Testis (tissue), 3 donors: Measurements from ENCODE around the gene RASSF10. TPM values are rescaled to one million over a fixed set of nuclear protein-coding genes. Genes with fewer than 3 reads are reported as not detected.

ENCODE experiments used
- DNase-seq: peaks from one replicate; pipeline ENCODE4 v3.0.0-alpha.2; 2019
- H3K27ac ChIP-seq, 2 donors: fragments of 200-600 bp; sonication (generic); one replicate each; pipeline ENCODE4 v1.5.1; 2019
- H3K27me3 ChIP-seq: fragments of 200-600 bp; sonication (generic); one replicate; pipeline ENCODE4 v1.5.1; 2019
- H3K36me3 ChIP-seq: fragments of 200-600 bp; sonication (generic); one replicate; pipeline ENCODE4 v1.5.1; 2017; ENCODE audit warnings: low read depth; ENCODE audit errors: missing control alignments
- H3K4me1 ChIP-seq: fragments of 200-600 bp; sonication (generic); one replicate; pipeline ENCODE4 v1.5.1; 2019
- H3K4me3 ChIP-seq, 2 donors: fragments of 200-600 bp; sonication (generic); one replicate each; pipeline ENCODE4 v1.5.1; 2017 to 2019
- H3K9me3 ChIP-seq: fragments of 200-600 bp; sonication (generic); one replicate; pipeline ENCODE4 v1.5.1; 2017
- CTCF ChIP-seq, 3 experiments: fragments of 450-650 bp in 2 of 3; fragments of 200-600 bp in 1 of 3; sonication (generic) in 1 of 3; IDR thresholded peaks; one replicate each; pipeline ENCODE4 v1.5.1; 2016 to 2019; ENCODE audit warnings: antibody characterized with exemption in 3 of 3, mild to moderate bottlenecking in 2 of 3, moderate library complexity in 1 of 3
- POLR2A ChIP-seq: fragments of 450-650 bp; IDR thresholded peaks from one replicate; pipeline ENCODE4 v1.6.1; 2017; ENCODE audit warnings: antibody characterized with exemption, mild to moderate bottlenecking, moderate library complexity
- WGBS, 2 donors: methylation state at CpG; one replicate each; pipeline ENCODE4 v1.1.5; 2018; 5-methylcytosine and 5-hydroxymethylcytosine counted together
- intact Hi-C: fragments of 100-400 bp; cut with DNase I; formaldehyde crosslinking; loops from one replicate; pipeline ENCODE4 v1.15.1; 2023; ENCODE audit warnings: low total_unique reads
- polyA plus RNA-seq: library from polyadenylated mRNA; stranded (reverse); fragments of 350-450 nt; fragmentation: Illumina TruSeq; extraction: RNeasy Lipid Tissue Mini Kit (QIAGEN cat#74804); gene quantifications from one replicate; pipeline ENCODE4 v1.2.3, GENCODE V29; 2014; ENCODE audit warnings: low read depth, low replicate concordance; ENCODE audit not compliant: insufficient read depth
- total RNA-seq, 2 donors: library from RNA; depleted of rRNA; stranded (reverse); fragments of >200 nt; gene quantifications; one replicate each; pipeline ENCODE4 v1.2.3, GENCODE V29; 2016

Gene RASSF10
- total and polyA plus RNA-seq, 3 donors from 2014 or later = 2.9 to 6.3 (median 3.0) TPM

- H3K4me1 ChIP-seq = no peaks in the 10 kb centered on the region
- no peak overlapping the region for H3K27ac ChIP-seq
- no peaks in the 10 kb centered on the region for H3K36me3 ChIP-seq
- H3K9me3 ChIP-seq = no peaks in the 10 kb centered on the region
- TF ChIP-seq CTCF (IDR thresholded peaks at IDR 0.05) (no peak), POLR2A (no peak)
- intact Hi-C loops = no loop called here
- WGBS, 2 donors = 93 to 97% methylated on average over 5 of the region's 5 CpGs
- no peaks in the 10 kb centered on the region for H3K27me3 ChIP-seq
- H3K4me3 ChIP-seq = no peak overlapping the region
- no peak for DNase-seq
Observed at GRCh38 chr11:12998336-12998735, 10.8 kb upstream of the RASSF10 start.

GRCh38 chr11:12999597-12999996 lies 9.5 kb upstream of the RASSF10 start:
- H3K9me3 ChIP-seq = no peaks in the 10 kb centered on the region
- no peaks in the 10 kb centered on the region for H3K4me1 ChIP-seq
- H3K36me3 ChIP-seq = no peaks in the 10 kb centered on the region
- no peaks in the 10 kb centered on the region for H3K27me3 ChIP-seq
- intact Hi-C loops = no loop called here
- H3K4me3 ChIP-seq = no peak overlapping the region
- WGBS, 2 donors = 73 to 78% methylated on average over 7 of the region's 7 CpGs
- DNase-seq = no peak
- TF ChIP-seq POLR2A = no peak
- no peak for TF ChIP-seq CTCF (IDR thresholded peaks at IDR 0.05)
- H3K27ac ChIP-seq = no peak overlapping the region

GRCh38 chr11:13000116-13000515 lies 9.0 kb upstream of the RASSF10 start:
- TF ChIP-seq CTCF (IDR thresholded peaks at IDR 0.05) (no peak), POLR2A (no peak)
- intact Hi-C loops = no loop called here

GRCh38 chr11:13000721-13001120 lies 8.4 kb upstream of the RASSF10 start:
- no peak for TF ChIP-seq CTCF (IDR thresholded peaks at IDR 0.05)
- no peaks in the 10 kb centered on the region for H3K36me3 ChIP-seq
- no peak overlapping the region for H3K27ac ChIP-seq
- no peak overlapping the region for H3K4me3 ChIP-seq
- H3K9me3 ChIP-seq = no peaks in the 10 kb centered on the region
- no peaks in the 10 kb centered on the region for H3K27me3 ChIP-seq
- WGBS, 2 donors = 39 to 48% methylated on average over 5 of the region's 5 CpGs
- no peaks in the 10 kb centered on the region for H3K4me1 ChIP-seq
- no peak for DNase-seq
- intact Hi-C loops = no loop called here

More at GRCh38 chr11:13000116-13000515, 9.0 kb upstream of the RASSF10 start:
- no peaks in the 10 kb centered on the region for H3K36me3 ChIP-seq
- no peaks in the 10 kb centered on the region for H3K27me3 ChIP-seq
- H3K9me3 ChIP-seq = no peaks in the 10 kb centered on the region
- 88 to 95% methylated on average over 3 of the region's 3 CpGs for WGBS, 2 donors
- no peak for DNase-seq
- no peak overlapping the region for H3K27ac ChIP-seq
- no peak overlapping the region for H3K4me3 ChIP-seq
- H3K4me1 ChIP-seq = no peaks in the 10 kb centered on the region

GRCh38 chr11:13003736-13004493 lies 5.2 kb upstream of the RASSF10 start:
- WGBS, 2 donors = 60 to 73% methylated on average over 4 of the region's 4 CpGs
- no peak overlapping the region for H3K4me3 ChIP-seq
- no peaks in the 10 kb centered on the region for H3K9me3 ChIP-seq
- H3K27me3 ChIP-seq = no peaks in the 10 kb centered on the region
- DNase-seq = no peak
- H3K27ac ChIP-seq = no peak overlapping the region
- no peaks in the 10 kb centered on the region for H3K4me1 ChIP-seq
- no peak for TF ChIP-seq CTCF (IDR thresholded peaks at IDR 0.05)
- no peak for TF ChIP-seq POLR2A
- intact Hi-C loops = no loop called here
- H3K36me3 ChIP-seq = no peaks in the 10 kb centered on the region
